A673 (cell line): ENCODE results near the gene EMILIN2. TPM values are rescaled to one million over a fixed set of nuclear protein-coding genes. Genes with fewer than 3 reads are reported as not detected.
A peak's percentile ranks its signal among the peaks of the same experiment; 100 is the strongest.

ENCODE experiments used
- BruUV-seq: library from RNA; stranded (reverse); fragments of 400-500 nt; replicated peaks from 2 replicates; lab custom pipeline; 2021; lab: Mats Ljungman, UMichigan
- CTCF ChIA-PET: fragments of 300-600 bp; sonication (Branson Sonifier 250); formaldehyde crosslinking; loops from one replicate; lab custom pipeline; 2022; ENCODE audit warnings: antibody characterized with exemption; lab: Charles Lee
- POLR2A ChIA-PET: fragments of 300-600 bp; sonication (Branson Sonifier 250); formaldehyde crosslinking; loops from one replicate; lab custom pipeline; 2022; ENCODE audit warnings: antibody characterized with exemption; ENCODE audit not compliant: low non-redundant PET; lab: Charles Lee
- DNase-seq: peaks from one replicate; pipeline ENCODE4 v3.0.0-alpha.2; 2015; ENCODE audit warnings: low spot score
- H3K27ac ChIP-seq: fragments of 200-600 bp; sonication (generic); 2 replicates; pipeline ENCODE4 v1.5.1; 2016; ENCODE audit warnings: mixed run types, low read depth, mild to moderate bottlenecking, mixed read lengths, antibody characterized with exemption, low read length; ENCODE audit not compliant: poor library complexity, severe bottlenecking
- H3K27me3 ChIP-seq: fragments of 200-600 bp; sonication (generic); replicated peaks from 2 replicates; pipeline ENCODE4 v1.6.1; 2017; ENCODE audit warnings: mixed run types, low read depth, mild to moderate bottlenecking, mixed read lengths, antibody characterized with exemption, low read length; ENCODE audit not compliant: insufficient read depth, poor library complexity
- H3K36me3 ChIP-seq: fragments of 200-600 bp; sonication (generic); 2 replicates; pipeline ENCODE4 v1.6.1; 2016; ENCODE audit warnings: mixed run types, mild to moderate bottlenecking, mixed read lengths, antibody characterized with exemption, low read length; ENCODE audit not compliant: insufficient read depth, poor library complexity, severe bottlenecking
- H3K4me1 ChIP-seq: fragments of 200-600 bp; sonication (generic); 2 replicates; pipeline ENCODE4 v1.6.1; 2017; ENCODE audit warnings: mixed run types, mild to moderate bottlenecking, mixed read lengths, antibody characterized with exemption, low read length; ENCODE audit not compliant: insufficient read depth, poor library complexity, severe bottlenecking
- H3K4me3 ChIP-seq: fragments of 200-600 bp; sonication (generic); 2 replicates; pipeline ENCODE4 v1.5.1; 2016; ENCODE audit warnings: low read depth, mixed run types, mild to moderate bottlenecking, mixed read lengths, low read length; ENCODE audit not compliant: poor library complexity, severe bottlenecking
- H3K9me3 ChIP-seq: fragments of 200-600 bp; sonication (generic); 2 replicates; pipeline ENCODE4 v1.6.1; 2016; ENCODE audit warnings: mixed run types, low read depth, mild to moderate bottlenecking, mixed read lengths, antibody characterized with exemption, low read length; ENCODE audit not compliant: poor library complexity, severe bottlenecking
- EZH2 ChIP-seq: fragments of 200-600 bp; sonication (generic); IDR thresholded peaks from 2 replicates; pipeline ENCODE4 v1.6.1; 2017; ENCODE audit warnings: borderline replicate concordance, low read depth, mild to moderate bottlenecking, mixed read lengths, antibody characterized with exemption, low read length; ENCODE audit not compliant: poor library complexity, severe bottlenecking
- intact Hi-C: fragments of 100-400 bp; cut with micrococcal nuclease; formaldehyde crosslinking; loops from one replicate; pipeline ENCODE4 v1.10.0; 2022; ENCODE audit not compliant: unreplicated experiment
- total RNA-seq: library from RNA; stranded (reverse); gene quantifications from 2 replicates; pipeline ENCODE4 v1.2.3, GENCODE V29; 2021
- TF ChIP-seq, protein P1 (sequence below): fragments of 300-800, 200-600 bp; sonication (generic); conservative IDR thresholded peaks from 2 replicates; pipeline ENCODE4 v1.5.1; 2017; ENCODE audit warnings: low read depth, mild to moderate bottlenecking, antibody characterized with exemption, low read length, moderate library complexity, mixed read lengths

EMILIN2 gene
- total RNA-seq, 1 experiment from 2014 or later: 23.4 TPM

DNA sequence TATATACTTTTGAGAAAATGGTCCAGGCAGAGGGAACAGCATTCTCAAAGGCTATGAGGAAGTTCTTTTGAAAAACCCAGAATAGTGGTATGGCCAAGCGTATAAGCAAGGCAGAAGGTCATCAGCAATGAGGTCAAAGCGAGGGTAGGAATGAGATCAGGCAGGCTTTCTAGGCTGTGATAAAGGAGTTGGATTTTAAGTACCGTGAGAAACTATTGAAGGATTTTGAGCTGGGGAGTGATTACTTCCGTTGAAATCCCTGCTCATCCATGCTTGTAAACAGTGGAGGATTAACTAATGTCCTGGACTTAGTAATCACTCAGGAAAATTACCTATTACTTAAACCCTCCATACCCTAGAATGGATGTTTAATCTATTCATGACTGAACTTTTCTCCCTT, 50.2 kb downstream of the EMILIN2 start:
- Histone ChIP-seq H3K27me3 (no peaks in the 10 kb centered on the region), H3K4me3 (no peak overlapping the region), H3K36me3 (no peaks in the 10 kb centered on the region), H3K4me1 (peaks cover 7% of the 10 kb centered on the region), H3K9me3 (no peaks in the 10 kb centered on the region), H3K27ac (no peak overlapping the region)
- ChIA-PET CTCF (no interaction called here), POLR2A (no interaction called here)
- DNase-seq: no peak
- intact Hi-C loops: no loop called here
- no peak for TF ChIP-seq EZH2
- TF ChIP-seq, protein P1, sequence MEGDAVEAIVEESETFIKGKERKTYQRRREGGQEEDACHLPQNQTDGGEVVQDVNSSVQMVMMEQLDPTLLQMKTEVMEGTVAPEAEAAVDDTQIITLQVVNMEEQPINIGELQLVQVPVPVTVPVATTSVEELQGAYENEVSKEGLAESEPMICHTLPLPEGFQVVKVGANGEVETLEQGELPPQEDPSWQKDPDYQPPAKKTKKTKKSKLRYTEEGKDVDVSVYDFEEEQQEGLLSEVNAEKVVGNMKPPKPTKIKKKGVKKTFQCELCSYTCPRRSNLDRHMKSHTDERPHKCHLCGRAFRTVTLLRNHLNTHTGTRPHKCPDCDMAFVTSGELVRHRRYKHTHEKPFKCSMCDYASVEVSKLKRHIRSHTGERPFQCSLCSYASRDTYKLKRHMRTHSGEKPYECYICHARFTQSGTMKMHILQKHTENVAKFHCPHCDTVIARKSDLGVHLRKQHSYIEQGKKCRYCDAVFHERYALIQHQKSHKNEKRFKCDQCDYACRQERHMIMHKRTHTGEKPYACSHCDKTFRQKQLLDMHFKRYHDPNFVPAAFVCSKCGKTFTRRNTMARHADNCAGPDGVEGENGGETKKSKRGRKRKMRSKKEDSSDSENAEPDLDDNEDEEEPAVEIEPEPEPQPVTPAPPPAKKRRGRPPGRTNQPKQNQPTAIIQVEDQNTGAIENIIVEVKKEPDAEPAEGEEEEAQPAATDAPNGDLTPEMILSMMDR: no peak
- BruUV-seq: no TSS peak

DNA sequence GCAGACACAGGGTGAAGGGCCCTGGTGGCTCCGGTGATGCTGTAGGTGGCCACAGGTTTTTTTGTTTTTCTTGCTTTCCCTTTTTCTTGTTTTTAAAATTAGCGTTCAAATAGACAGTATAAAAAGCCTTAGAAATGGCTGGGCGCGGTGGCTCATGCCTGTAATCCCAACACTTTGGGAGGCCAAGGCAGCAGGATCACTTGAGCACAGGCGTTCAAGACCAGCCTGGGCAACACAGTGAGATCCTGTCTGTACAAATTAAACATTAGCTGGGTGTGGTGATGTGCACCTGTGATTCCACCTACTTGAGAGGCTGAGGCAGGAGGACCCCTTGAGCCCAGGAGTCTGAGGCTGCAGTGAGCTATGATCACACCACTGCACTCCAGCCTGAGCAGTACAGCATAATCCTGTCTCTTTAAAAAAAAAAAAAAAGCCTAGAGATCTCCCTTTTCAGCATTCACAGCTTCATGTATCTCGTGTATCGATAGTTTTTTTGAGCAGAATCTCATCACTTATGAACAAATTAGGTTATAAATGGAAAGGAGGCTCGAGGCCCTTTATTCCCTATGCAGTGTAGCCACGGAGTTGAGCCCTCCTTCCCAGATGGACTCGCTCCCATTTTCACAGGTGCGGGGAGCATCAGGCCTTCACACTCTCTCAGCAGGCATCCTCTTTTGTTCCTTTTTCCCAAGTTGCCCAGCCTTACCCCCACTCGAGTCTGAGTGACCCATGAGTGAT, 50.8 kb downstream of the EMILIN2 start:
- intact Hi-C loops: no loop called here
- DNase-seq: no peak
- ChIA-PET POLR2A (no interaction called here), CTCF (no interaction called here)
- BruUV-seq: no TSS peak
- Histone ChIP-seq H3K4me1 (peaks cover 7% of the 10 kb centered on the region), H3K27me3 (no peaks in the 10 kb centered on the region), H3K27ac (no peak overlapping the region), H3K36me3 (no peaks in the 10 kb centered on the region), H3K4me3 (no peak overlapping the region), H3K9me3 (no peaks in the 10 kb centered on the region)
- TF ChIP-seq, protein P1: no peak
- no peak for TF ChIP-seq EZH2

DNA sequence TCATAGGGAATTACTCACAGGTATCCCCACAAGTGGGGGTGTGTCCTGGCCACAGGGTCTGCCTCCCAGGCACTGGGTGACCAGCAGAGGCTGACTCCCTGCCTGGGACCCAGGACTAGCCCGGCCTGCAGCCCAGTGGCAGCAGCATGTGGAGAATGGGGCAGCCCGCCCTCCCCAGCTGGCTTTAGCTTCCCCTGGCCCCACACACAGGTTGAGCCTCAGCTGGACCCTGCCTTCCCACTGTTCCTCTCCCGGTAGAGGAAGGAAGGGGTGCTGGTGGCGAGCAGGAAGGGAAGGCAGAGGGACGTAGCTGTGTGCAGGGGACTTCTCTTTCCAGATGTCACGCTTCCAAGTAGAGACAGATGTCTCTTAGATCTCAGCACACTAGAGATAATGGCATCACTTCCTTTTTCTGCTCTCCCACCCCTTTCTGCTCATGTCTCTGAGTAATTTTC, 51.4 kb downstream of the EMILIN2 start:
- Histone ChIP-seq H3K27ac (peak overlapping the region; percentile 25), H3K36me3 (no peaks in the 10 kb centered on the region), H3K27me3 (no peaks in the 10 kb centered on the region), H3K9me3 (no peaks in the 10 kb centered on the region), H3K4me3 (no peak overlapping the region), H3K4me1 (peaks cover 7% of the 10 kb centered on the region)
- intact Hi-C loops: no loop called here
- no peak for DNase-seq
- ChIA-PET POLR2A (no interaction called here), CTCF (no interaction called here)
- TF ChIP-seq EZH2: no peak
- TF ChIP-seq, protein P1: no peak
- no TSS peak for BruUV-seq
